ENCODE data around the gene STEAP4. TPM values are rescaled to one million over a fixed set of nuclear protein-coding genes. Genes with fewer than 3 reads are reported as not detected.

STEAP4 gene
- total RNA-seq, 1 donor from 2014 or later, result 0.54 TPM

- H3K4me1 Mint-ChIP-seq (ENCODE audit: unreplicated experiment), result no peaks in the 10 kb centered on the region
- H3K36me3 Mint-ChIP-seq (ENCODE audit: low read depth, unreplicated experiment), result no peaks in the 10 kb centered on the region
- DNase-seq (ENCODE audit: low spot score), result no peak
- H3K9me3 Mint-ChIP-seq (ENCODE audit: unreplicated experiment), result no peaks in the 10 kb centered on the region
- no peaks in the 10 kb centered on the region for H3K27me3 Mint-ChIP-seq (ENCODE audit: unreplicated experiment)
- no peak for TF ChIP-seq CTCF (IDR thresholded peaks at IDR 0.05; ENCODE audit: unreplicated experiment)
- no peak overlapping the region for H3K27ac Mint-ChIP-seq (ENCODE audit: unreplicated experiment)
- no peak overlapping the region for H3K4me3 Mint-ChIP-seq (ENCODE audit: unreplicated experiment)
These were observed 16.2 kb downstream of the STEAP4 start for GRCh38 chr7:88290491-88290890.

- no peak overlapping the region for H3K27ac Mint-ChIP-seq (ENCODE audit: unreplicated experiment)
- no peaks in the 10 kb centered on the region for H3K4me1 Mint-ChIP-seq (ENCODE audit: unreplicated experiment)
- no peaks in the 10 kb centered on the region for H3K9me3 Mint-ChIP-seq (ENCODE audit: unreplicated experiment)
- no peaks in the 10 kb centered on the region for H3K36me3 Mint-ChIP-seq (ENCODE audit: low read depth, unreplicated experiment)
- no peak for DNase-seq (ENCODE audit: low spot score)
- no peak overlapping the region for H3K4me3 Mint-ChIP-seq (ENCODE audit: unreplicated experiment)
- H3K27me3 Mint-ChIP-seq (ENCODE audit: unreplicated experiment), result no peaks in the 10 kb centered on the region
- TF ChIP-seq CTCF (IDR thresholded peaks at IDR 0.05; ENCODE audit: unreplicated experiment), result no peak
These were observed 17.1 kb downstream of the STEAP4 start for GRCh38 chr7:88289564-88290025.

GRCh38 chr7:88281749-88282148, 24.9 kb downstream of the STEAP4 start:
- H3K9me3 Mint-ChIP-seq (ENCODE audit: unreplicated experiment), result no peaks in the 10 kb centered on the region
- no peaks in the 10 kb centered on the region for H3K36me3 Mint-ChIP-seq (ENCODE audit: low read depth, unreplicated experiment)
- H3K4me1 Mint-ChIP-seq (ENCODE audit: unreplicated experiment), result peaks cover 10% of the 10 kb centered on the region

GRCh38 chr7:88280801-88281200, 25.9 kb downstream of the STEAP4 start:
- no peak for TF ChIP-seq CTCF (IDR thresholded peaks at IDR 0.05; ENCODE audit: unreplicated experiment)
- H3K9me3 Mint-ChIP-seq (ENCODE audit: unreplicated experiment), result no peaks in the 10 kb centered on the region

More at GRCh38 chr7:88281749-88282148, 24.9 kb downstream of the STEAP4 start:
- Mint-ChIP-seq H3K27ac (ENCODE audit: unreplicated experiment) (no peak overlapping the region), H3K27me3 (ENCODE audit: unreplicated experiment) (no peaks in the 10 kb centered on the region), H3K4me3 (ENCODE audit: unreplicated experiment) (no peak overlapping the region)
- TF ChIP-seq CTCF (IDR thresholded peaks at IDR 0.05; ENCODE audit: unreplicated experiment), result no peak
- no peak for DNase-seq (ENCODE audit: low spot score)

GRCh38 chr7:88279323-88279722, 27.4 kb downstream of the STEAP4 start:
- no peak for DNase-seq (ENCODE audit: low spot score)
- Mint-ChIP-seq H3K27me3 (ENCODE audit: unreplicated experiment) (no peaks in the 10 kb centered on the region), H3K4me3 (ENCODE audit: unreplicated experiment) (no peak overlapping the region), H3K27ac (ENCODE audit: unreplicated experiment) (no peak overlapping the region), H3K9me3 (ENCODE audit: unreplicated experiment) (no peaks in the 10 kb centered on the region), H3K36me3 (ENCODE audit: low read depth, unreplicated experiment) (no peaks in the 10 kb centered on the region), H3K4me1 (ENCODE audit: unreplicated experiment) (peaks cover 10% of the 10 kb centered on the region)
- no peak for TF ChIP-seq CTCF (IDR thresholded peaks at IDR 0.05; ENCODE audit: unreplicated experiment)

More at GRCh38 chr7:88280801-88281200, 25.9 kb downstream of the STEAP4 start:
- Mint-ChIP-seq H3K27ac (ENCODE audit: unreplicated experiment) (no peak overlapping the region), H3K4me3 (ENCODE audit: unreplicated experiment) (no peak overlapping the region), H3K27me3 (ENCODE audit: unreplicated experiment) (no peaks in the 10 kb centered on the region), H3K4me1 (ENCODE audit: unreplicated experiment) (peaks cover 10% of the 10 kb centered on the region), H3K36me3 (ENCODE audit: low read depth, unreplicated experiment) (no peaks in the 10 kb centered on the region)
- DNase-seq (ENCODE audit: low spot score), result no peak
